Measurements from ENCODE around the gene KRT4. TPM values are rescaled to one million over a fixed set of nuclear protein-coding genes. Genes with fewer than 3 reads are reported as not detected.
"Not testable (repeated sequence)": the region's sequence is repeated elsewhere in the genome, so short reads cannot be mapped to it uniquely, and the experiment has no call there.

KRT4 gene
- total RNA-seq, 1 experiment from 2014 or later: 20.7 TPM

GRCh38 chr12:52763036-52763659, 50.8 kb downstream of the KRT4 start:
- POLR2A ChIA-PET (ENCODE audit: unreplicated experiment): no interaction called here
- BruUV-seq (replicated peaks): no TSS peak
- no peak overlapping the region for H3K4me2 ChIP-seq (ENCODE audit: low read length)
- no peaks in the 10 kb centered on the region for H3K79me2 ChIP-seq (ENCODE audit: low read length)
- DNase-seq: no peak
- H3K27ac ChIP-seq (ENCODE audit: low read length): no peak overlapping the region
- intact Hi-C loops (cut with micrococcal nuclease): no loop called here
- H4K20me1 ChIP-seq (ENCODE audit: low read length): no peaks in the 10 kb centered on the region
- no peaks in the 10 kb centered on the region for H3K9me2 ChIP-seq (replicated peaks; ENCODE audit: low read length)
- H3K4me3 ChIP-seq (ENCODE audit: low read length): no peak overlapping the region
- H2AFZ ChIP-seq (ENCODE audit: low read length): no peak overlapping the region
- H3K9ac ChIP-seq (ENCODE audit: low read length): no peak overlapping the region
- H3K9me3 ChIP-seq (ENCODE audit: low read length): peaks cover 11% of the 10 kb centered on the region
- H3K27me3 ChIP-seq (ENCODE audit: low read length): no peaks in the 10 kb centered on the region; the same call in 1 of the 2 replicates
- TF ChIP-seq EZH2 (IDR thresholded peaks at IDR 0.05; ENCODE audit: low read length, unreplicated experiment): no peak
- TF ChIP-seq EZH2phosphoT487 (IDR thresholded peaks at IDR 0.05; ENCODE audit: borderline replicate concordance, low read length): no peak
- no peak for TF ChIP-seq CTCF (conservative IDR thresholded peaks at IDR 0.05; ENCODE audit: low read depth, low read length)
- H3K36me3 ChIP-seq (ENCODE audit: low read depth, low read length): no peaks in the 10 kb centered on the region
- ATAC-seq: no peak
- H3K4me1 ChIP-seq (ENCODE audit: insufficient read depth, low read length): no peaks in the 10 kb centered on the region
- CTCF ChIA-PET: no interaction called here
- H3F3A ChIP-seq (ENCODE audit: low read length, unreplicated experiment): no peaks in the 10 kb centered on the region

- no peak for ATAC-seq
- H3K79me2 ChIP-seq (ENCODE audit: low read length): no peaks in the 10 kb centered on the region
- no peak overlapping the region for H3K4me2 ChIP-seq (ENCODE audit: low read length)
- ChIA-PET CTCF (no interaction called here), POLR2A (ENCODE audit: unreplicated experiment) (no interaction called here)
- H3K27me3 ChIP-seq (ENCODE audit: low read length): no peaks in the 10 kb centered on the region; the same call in 1 of the 2 replicates
- no peaks in the 10 kb centered on the region for H3K4me1 ChIP-seq (ENCODE audit: insufficient read depth, low read length)
- no peaks in the 10 kb centered on the region for H3F3A ChIP-seq (ENCODE audit: low read length, unreplicated experiment)
- H3K9me2 ChIP-seq (replicated peaks; ENCODE audit: low read length): no peaks in the 10 kb centered on the region
- no TSS peak for BruUV-seq (replicated peaks)
- H3K36me3 ChIP-seq (ENCODE audit: low read depth, low read length): no peaks in the 10 kb centered on the region
- intact Hi-C loops (cut with micrococcal nuclease): no loop called here
- H3K9ac ChIP-seq (ENCODE audit: low read length): no peak overlapping the region
- no peak overlapping the region for H3K4me3 ChIP-seq (ENCODE audit: low read length)
- H3K27ac ChIP-seq (ENCODE audit: low read length): no peak overlapping the region
- H2AFZ ChIP-seq (ENCODE audit: low read length): no peak overlapping the region
- peaks cover 11% of the 10 kb centered on the region for H3K9me3 ChIP-seq (ENCODE audit: low read length)
- H4K20me1 ChIP-seq (ENCODE audit: low read length): no peaks in the 10 kb centered on the region
- TF ChIP-seq EZH2phosphoT487 (IDR thresholded peaks at IDR 0.05; ENCODE audit: borderline replicate concordance, low read length) (no peak), EZH2 (IDR thresholded peaks at IDR 0.05; ENCODE audit: low read length, unreplicated experiment) (no peak), CTCF (conservative IDR thresholded peaks at IDR 0.05; ENCODE audit: low read depth, low read length) (no peak)
- no peak for DNase-seq
Measured at GRCh38 chr12:52761802-52762201, 52.1 kb downstream of the KRT4 start.

- H3K9ac ChIP-seq (ENCODE audit: low read length); H3K79me2 ChIP-seq (ENCODE audit: low read length); H3F3A ChIP-seq (ENCODE audit: low read length, unreplicated experiment); H2AFZ ChIP-seq (ENCODE audit: low read length); H3K4me1 ChIP-seq (ENCODE audit: insufficient read depth, low read length); H3K4me2 ChIP-seq (ENCODE audit: low read length); H3K4me3 ChIP-seq (ENCODE audit: low read length); BruUV-seq (replicated peaks); H4K20me1 ChIP-seq (ENCODE audit: low read length); H3K36me3 ChIP-seq (ENCODE audit: low read depth, low read length); H3K27me3 ChIP-seq (ENCODE audit: low read length); H3K9me2 ChIP-seq (replicated peaks; ENCODE audit: low read length); POLR2A ChIA-PET (ENCODE audit: unreplicated experiment); DNase-seq; intact Hi-C loops (cut with micrococcal nuclease); H3K27ac ChIP-seq (ENCODE audit: low read length); CTCF ChIA-PET; ATAC-seq: not testable (repeated sequence)
- peaks cover 11% of the 10 kb centered on the region for H3K9me3 ChIP-seq (ENCODE audit: low read length)
Measured at GRCh38 chr12:52761218-52761617, 52.7 kb downstream of the KRT4 start.
